Cardiac fibroblast (primary cell): ENCODE data around the gene NT5C3B.
A peak's percentile ranks its signal among the peaks of the same experiment; 100 is the strongest.
"Not testable (repeated sequence)": the region's sequence is repeated elsewhere in the genome, so short reads cannot be mapped to it uniquely, and the experiment has no call there.

Source experiments
- DNase-seq, 2 donors: peaks; one replicate each; pipeline versions ENCODE4 v3.0.0 to v3.0.0-alpha.2; 2010; ENCODE audit warnings: low read depth in 2 of 2
- H3K4me3 ChIP-seq, 2 donors: replicated peaks in 1 of 2; 1 replicate in 1 of 2; 2 replicates in 1 of 2; pipeline ENCODE4 v1.5.1; 2011; ENCODE audit warnings: low read depth in 2 of 2, low read length in 2 of 2, mild to moderate bottlenecking in 2 of 2, moderate library complexity in 1 of 2
- CTCF ChIP-seq: IDR thresholded peaks from one replicate; pipeline ENCODE4 v1.5.1; 2011; ENCODE audit warnings: low read depth, mild to moderate bottlenecking, low read length, inconsistent platforms

The NT5C3B gene

GRCh38 chr17:41837761-41838538 is 1.9 kb upstream of the NT5C3B start, which contains the start of gene KLHL10:
Gene KLHL10, plus strand, starts transcription at chr17:41837825. Its CDS starts 108 bp downstream, at chr17:41837933.
- H3K4me3 ChIP-seq = no peak within 1 kb of the TSS
- no peak for TF ChIP-seq CTCF
- DNase-seq = no peak

- no peak for DNase-seq
- no peak for TF ChIP-seq CTCF
- H3K4me3 ChIP-seq = peak overlapping the region; percentile 77 to 79
Observed at GRCh38 chr17:41836550-41837196, 641 bp upstream of the NT5C3B start.

GRCh38 chr17:41835214-41835799 is 725 bp downstream of the NT5C3B start:
- TF ChIP-seq CTCF = no peak
- peak overlapping the region; percentile 77 to 79 for H3K4me3 ChIP-seq
- no peak for DNase-seq

GRCh38 chr17:41829961-41830360 is 6.1 kb downstream of the NT5C3B start:
- H3K4me3 ChIP-seq, DNase-seq: not testable (repeated sequence)

GRCh38 chr17:41825175-41825845 is 10.7 kb downstream of the NT5C3B start:
- no peak for TF ChIP-seq CTCF

GRCh38 chr17:41824086-41824485 is 11.9 kb downstream of the NT5C3B start:
- DNase-seq = no peak
- no peak overlapping the region for H3K4me3 ChIP-seq
- TF ChIP-seq CTCF = no peak

More at GRCh38 chr17:41825175-41825845, 10.7 kb downstream of the NT5C3B start:
- DNase-seq = no peak
- H3K4me3 ChIP-seq = no peak overlapping the region

- TF ChIP-seq CTCF = no peak
- DNase-seq = no peak
- H3K4me3 ChIP-seq = no peak overlapping the region
Observed at GRCh38 chr17:41823580-41823979, 12.5 kb downstream of the NT5C3B start.
